HepG2 (cell line): ENCODE measurements around the gene RNASE7. TPM values are rescaled to one million over a fixed set of nuclear protein-coding genes. Genes with fewer than 3 reads are reported as not detected.

Experiments
- ATF3 ChIP-seq: sonication (generic); formaldehyde crosslinking; IDR thresholded peaks from 2 replicates; pipeline ENCODE4 v1.4.0; 2020; ENCODE audit warnings: missing genetic modification reagents
- CBX5 ChIP-seq: sonication (generic); formaldehyde crosslinking; IDR thresholded peaks from 2 replicates; pipeline ENCODE4 v1.4.0; 2020; ENCODE audit warnings: missing genetic modification reagents, borderline replicate concordance
- FUBP1 ChIP-seq: sonication (generic); formaldehyde crosslinking; IDR thresholded peaks from 2 replicates; pipeline ENCODE4 v1.5.1; 2020; ENCODE audit warnings: missing genetic modification reagents, mild to moderate bottlenecking, borderline replicate concordance
- HHEX ChIP-seq: IDR thresholded peaks from 2 replicates; pipeline ENCODE4 v1.6.1; 2016; ENCODE audit warnings: control low read depth
- NR2F1 ChIP-seq, 2 experiments: fragments of 450-650 bp in 1 of 2; formaldehyde crosslinking in 1 of 2; IDR thresholded peaks; 2 replicates each; pipeline versions ENCODE4 v1.5.0 to v1.6.1; 2016 to 2020; ENCODE audit warnings: mild to moderate bottlenecking in 1 of 2, missing compliant biosample characterization in 1 of 2, missing genetic modification reagents in 1 of 2, moderate library complexity in 1 of 2
- PHF5A ChIP-seq: IDR thresholded peaks from one replicate; pipeline ENCODE4 v1.6.1; 2018; ENCODE audit warnings: low read depth, missing genetic modification reagents; ENCODE audit not compliant: unreplicated experiment
- TBL1XR1 ChIP-seq: fragments of 150-350 bp; IDR thresholded peaks from 2 replicates; pipeline ENCODE4 v1.6.1; 2014; ENCODE audit warnings: borderline replicate concordance, low read length; ENCODE audit not compliant: partially characterized antibody
- ZFP36L2 ChIP-seq: sonication (generic); formaldehyde crosslinking; IDR thresholded peaks from 2 replicates; pipeline ENCODE4 v1.4.0; 2020; ENCODE audit warnings: missing genetic modification reagents
- ZMYM4 ChIP-seq: sonication (generic); formaldehyde crosslinking; IDR thresholded peaks from 2 replicates; pipeline ENCODE4 v1.8.1; 2023; ENCODE audit warnings: mild to moderate bottlenecking, missing genetic modification reagents
- ZNF101 ChIP-seq: sonication (generic); formaldehyde crosslinking; IDR thresholded peaks from 2 replicates; pipeline ENCODE4 v1.4.0; 2020; ENCODE audit warnings: mild to moderate bottlenecking, low read depth, missing genetic modification reagents, borderline replicate concordance
- ZNF207 ChIP-seq: fragments of 450-650 bp; IDR thresholded peaks from 2 replicates; pipeline ENCODE4 v1.6.1; 2016; ENCODE audit warnings: antibody characterized with exemption, borderline replicate concordance
- ZNF224 ChIP-seq: sonication (generic); formaldehyde crosslinking; IDR thresholded peaks from 2 replicates; pipeline ENCODE4 v1.5.0; 2020; ENCODE audit warnings: mild to moderate bottlenecking, missing genetic modification reagents
- ZNF251 ChIP-seq: sonication (generic); formaldehyde crosslinking; IDR thresholded peaks from 2 replicates; pipeline ENCODE4 v1.9.0; 2021; ENCODE audit warnings: mild to moderate bottlenecking, missing genetic modification reagents
- ZNF30 ChIP-seq: sonication (generic); formaldehyde crosslinking; IDR thresholded peaks from 2 replicates; pipeline ENCODE4 v1.5.0; 2020; ENCODE audit warnings: mild to moderate bottlenecking, missing genetic modification reagents
- ZNF543 ChIP-seq: sonication (generic); formaldehyde crosslinking; IDR thresholded peaks from 2 replicates; pipeline ENCODE4 v1.4.0; 2020; ENCODE audit warnings: mild to moderate bottlenecking, missing genetic modification reagents
- ZNF776 ChIP-seq: sonication (generic); formaldehyde crosslinking; IDR thresholded peaks from 2 replicates; pipeline ENCODE4 v1.4.0; 2020; ENCODE audit warnings: mild to moderate bottlenecking, missing genetic modification reagents
- ZNF777 ChIP-seq: sonication (generic); formaldehyde crosslinking; IDR thresholded peaks from 2 replicates; pipeline ENCODE4 v1.4.0; 2020; ENCODE audit warnings: missing genetic modification reagents
- ZNF841 ChIP-seq: sonication (generic); formaldehyde crosslinking; IDR thresholded peaks from 2 replicates; pipeline ENCODE4 v1.8.1; 2023; ENCODE audit warnings: missing genetic modification reagents, borderline replicate concordance
- ZNF879 ChIP-seq: sonication (generic); formaldehyde crosslinking; IDR thresholded peaks from 2 replicates; pipeline ENCODE4 v1.8.1; 2023; ENCODE audit warnings: missing genetic modification reagents
- polyA plus RNA-seq, 8 experiments: library from polyadenylated mRNA; depleted of rRNA in 3 of 8; stranded (reverse) in 7 of 8; unstranded in 1 of 8; fragments of >200 nt; fragmentation: Illumina TruSeq in 4 of 8; extraction: Trizol in 4 of 8; gene quantifications; 2 replicates each; pipeline versions ENCODE4 v1.2.1 to v1.2.3, GENCODE V29; 2011 to 2016; ENCODE audit warnings: low read depth in 4 of 8, missing spikeins in 1 of 8, mixed read lengths in 1 of 8; ENCODE audit not compliant: insufficient read depth in 1 of 8
- total RNA-seq, 5 experiments: library from RNA; depleted of rRNA; stranded (reverse); fragments of >200 nt; fragmentation: Illumina TruSeq; extraction: Trizol; gene quantifications; 2 replicates each; pipeline ENCODE4 v1.2.3, GENCODE V29; 2016; ENCODE audit warnings: low read depth in 1 of 5
- TF ChIP-seq, protein P1 (sequence below): sonication (generic); formaldehyde crosslinking; IDR thresholded peaks from 2 replicates; pipeline ENCODE4 v1.5.0; 2020; ENCODE audit warnings: mild to moderate bottlenecking, missing genetic modification reagents, borderline replicate concordance
- TF ChIP-seq, protein P2 (sequence below): sonication (generic); formaldehyde crosslinking; IDR thresholded peaks from 2 replicates; pipeline ENCODE4 v1.8.1; 2023; ENCODE audit warnings: mild to moderate bottlenecking, inconsistent platforms, moderate library complexity, missing genetic modification reagents, borderline replicate concordance

Gene RNASE7
- total and polyA plus RNA-seq, 2 of the 13 experiments (the other 11 are each of a cell fraction or from before 2014, with no cell fraction given): 0.04 TPM; not detected in 1

DNA sequence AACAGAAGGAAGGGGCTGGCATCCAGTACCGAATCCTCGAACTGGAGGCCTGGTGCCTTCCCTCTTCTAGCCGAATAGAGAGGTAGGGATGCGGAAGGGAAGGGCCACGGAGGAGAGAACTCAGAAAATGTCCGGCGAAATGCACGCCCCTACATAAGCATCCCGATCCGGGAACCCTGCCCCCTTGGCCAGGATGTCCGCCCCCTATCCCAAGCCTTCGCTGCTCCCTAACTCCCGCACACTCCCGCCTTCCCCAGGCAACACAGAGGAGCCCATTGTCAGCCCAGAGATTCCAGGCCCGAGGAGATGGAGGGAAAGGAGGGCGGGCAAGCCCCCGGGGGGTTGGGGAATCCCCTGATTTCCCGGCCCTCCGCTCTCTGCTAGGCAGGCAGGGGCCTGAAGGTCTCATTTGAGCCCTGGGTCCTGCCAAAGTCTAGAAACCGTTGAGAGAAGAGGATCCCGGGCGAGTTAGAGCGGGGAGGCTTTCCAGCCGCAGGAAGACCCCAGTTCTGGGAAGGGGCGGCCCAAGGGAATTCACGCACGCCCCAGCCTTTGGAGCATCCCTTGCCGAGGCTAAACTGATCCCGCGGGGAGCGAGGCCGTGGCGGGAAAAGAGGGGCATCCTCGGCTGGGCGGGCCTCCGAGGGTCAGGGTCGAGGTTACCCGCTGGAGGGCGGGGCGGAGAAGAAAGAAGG is 27.4 kb downstream of the RNASE7 start (continued):
- TF ChIP-seq ZNF224 (CRISPR knock-in tag) (no peak; the same call in 1 of the 2 replicates), ATF3 (CRISPR knock-in tag) (no peak), ZFP36L2 (CRISPR knock-in tag) (no peak), ZNF776 (CRISPR knock-in tag) (peak; percentile 61; the same call in 1 of the 2 replicates), TBL1XR1 (peak; percentile 19), ZMYM4 (CRISPR knock-in tag) (peak; percentile 4; the same call in 1 of the 2 replicates), ZNF841 (CRISPR knock-in tag) (no peak), HHEX (CRISPR knock-in tag) (no peak), ZNF777 (CRISPR knock-in tag) (no peak; the same call in 1 of the 2 replicates), ZNF879 (CRISPR knock-in tag) (peak; percentile 75; the same call in 1 of the 2 replicates), CBX5 (CRISPR knock-in tag) (no peak), ZNF101 (CRISPR knock-in tag) (0 out of 2 replicates have a peak, but pooled peaks have one; percentile 36), ZNF251 (CRISPR knock-in tag) (no peak), ZNF30 (CRISPR knock-in tag) (no peak), ZNF543 (CRISPR knock-in tag) (peak; percentile 79), PHF5A (no peak), NR2F1 (CRISPR knock-in tag; IDR thresholded peaks at IDR 0.05) (peak; percentile 75 to 85), ZNF207 (no peak), FUBP1 (CRISPR knock-in tag) (no peak)
- TF ChIP-seq, protein P1, sequence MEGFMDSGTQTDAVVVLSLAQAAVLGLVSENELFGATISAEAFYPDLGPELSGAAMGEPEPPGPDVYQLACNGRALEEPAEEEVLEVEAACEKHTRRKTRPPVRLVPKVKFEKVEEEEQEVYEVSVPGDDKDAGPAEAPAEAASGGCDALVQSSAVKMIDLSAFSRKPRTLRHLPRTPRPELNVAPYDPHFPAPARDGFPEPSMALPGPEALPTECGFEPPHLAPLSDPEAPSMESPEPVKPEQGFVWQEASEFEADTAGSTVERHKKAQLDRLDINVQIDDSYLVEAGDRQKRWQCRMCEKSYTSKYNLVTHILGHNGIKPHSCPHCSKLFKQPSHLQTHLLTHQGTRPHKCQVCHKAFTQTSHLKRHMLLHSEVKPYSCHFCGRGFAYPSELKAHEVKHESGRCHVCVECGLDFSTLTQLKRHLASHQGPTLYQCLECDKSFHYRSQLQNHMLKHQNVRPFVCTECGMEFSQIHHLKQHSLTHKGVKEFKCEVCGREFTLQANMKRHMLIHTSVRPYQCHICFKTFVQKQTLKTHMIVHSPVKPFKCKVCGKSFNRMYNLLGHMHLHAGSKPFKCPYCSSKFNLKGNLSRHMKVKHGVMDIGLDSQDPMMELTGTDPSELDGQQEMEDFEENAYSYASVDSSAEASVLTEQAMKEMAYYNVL: no peak
- TF ChIP-seq, protein P2, sequence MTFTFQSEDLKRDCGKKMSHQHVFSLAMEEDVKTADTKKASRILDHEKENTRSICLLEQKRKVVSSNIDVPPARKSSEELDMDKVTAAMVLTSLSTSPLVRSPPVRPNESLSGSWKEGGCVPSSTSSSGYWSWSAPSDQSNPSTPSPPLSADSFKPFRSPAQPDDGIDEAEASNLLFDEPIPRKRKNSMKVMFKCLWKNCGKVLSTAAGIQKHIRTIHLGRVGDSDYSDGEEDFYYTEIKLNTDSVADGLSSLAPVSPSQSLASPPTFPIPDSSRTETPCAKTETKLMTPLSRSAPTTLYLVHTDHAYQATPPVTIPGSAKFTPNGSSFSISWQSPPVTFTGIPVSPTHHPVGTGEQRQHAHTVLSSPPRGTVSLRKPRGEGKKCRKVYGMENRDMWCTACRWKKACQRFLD (CRISPR knock-in tag): no peak
